ENCODE measurements around the gene CGNL1. TPM values are rescaled to one million over a fixed set of nuclear protein-coding genes. Genes with fewer than 3 reads are reported as not detected.

Gene CGNL1
- total RNA-seq, 2 donors from 2014 or later = 82.6 to 98.0 TPM

- Histone ChIP-seq H3K27me3 (ENCODE audit: control insufficient read depth, insufficient read depth, low read length, poor library complexity, severe bottlenecking) (no peaks in the 10 kb centered on the region), H3K9me3 (ENCODE audit: control insufficient read depth, low read length) (no peaks in the 10 kb centered on the region), H3K9ac (ENCODE audit: extremely low read depth, low read length, poor library complexity, severe bottlenecking) (no peak overlapping the region), H3K4me1 (ENCODE audit: control insufficient read depth, insufficient read depth, low read length) (peaks cover 27% of the 10 kb centered on the region), H3K27ac (ENCODE audit: low read depth, low read length) (no peak overlapping the region), H3K4me3 (ENCODE audit: low read length) (no peak overlapping the region), H3K36me3 (ENCODE audit: control insufficient read depth, insufficient read depth, low read length) (peaks cover 76% of the 10 kb centered on the region)
- WGBS, 2 experiments (ENCODE audit: insufficient coverage in 1 of 2, insufficient read length in 1 of 2) = 0 to 75% methylated on average over 1 to 6 of the region's 6 CpGs
- H3K4me1 Mint-ChIP-seq = peaks cover 43% of the 10 kb centered on the region
- no peaks in the 10 kb centered on the region for H3K9me3 Mint-ChIP-seq
- DNase-seq = peak; percentile 32
- H3K27me3 Mint-ChIP-seq (ENCODE audit: insufficient read depth) = no peaks in the 10 kb centered on the region
- H3K36me3 Mint-ChIP-seq (ENCODE audit: low read depth) = peaks cover 80% of the 10 kb centered on the region
- TF ChIP-seq CTCF (conservative IDR thresholded peaks at IDR 0.05) = no peak
- no peak overlapping the region for H3K4me3 Mint-ChIP-seq
- H3K27ac Mint-ChIP-seq = peak overlapping the region; percentile 24
Observed at GRCh38 chr15:57549935-57550334, 173.6 kb downstream of the CGNL1 start.

GRCh38 chr15:57550640-57551039 is 174.3 kb downstream of the CGNL1 start:
- H3K4me3 Mint-ChIP-seq = no peak overlapping the region
- Histone ChIP-seq H3K27ac (ENCODE audit: low read depth, low read length) (no peak overlapping the region), H3K4me1 (ENCODE audit: control insufficient read depth, insufficient read depth, low read length) (peaks cover 27% of the 10 kb centered on the region), H3K9ac (ENCODE audit: extremely low read depth, low read length, poor library complexity, severe bottlenecking) (no peak overlapping the region), H3K27me3 (ENCODE audit: control insufficient read depth, insufficient read depth, low read length, poor library complexity, severe bottlenecking) (no peaks in the 10 kb centered on the region), H3K4me3 (ENCODE audit: low read length) (no peak overlapping the region), H3K9me3 (ENCODE audit: control insufficient read depth, low read length) (no peaks in the 10 kb centered on the region), H3K36me3 (ENCODE audit: control insufficient read depth, insufficient read depth, low read length) (peaks cover 70% of the 10 kb centered on the region)
- DNase-seq = no peak
- no peaks in the 10 kb centered on the region for H3K27me3 Mint-ChIP-seq (ENCODE audit: insufficient read depth)
- no peak overlapping the region for H3K27ac Mint-ChIP-seq
- H3K4me1 Mint-ChIP-seq = peaks cover 48% of the 10 kb centered on the region
- WGBS, 2 experiments (ENCODE audit: insufficient coverage in 1 of 2, insufficient read length in 1 of 2) = 93 to 100% methylated on average over 2 to 4 of the region's 4 CpGs
- no peak for TF ChIP-seq CTCF (conservative IDR thresholded peaks at IDR 0.05)
- H3K36me3 Mint-ChIP-seq (ENCODE audit: low read depth) = peaks cover 79% of the 10 kb centered on the region
- H3K9me3 Mint-ChIP-seq = no peaks in the 10 kb centered on the region

GRCh38 chr15:57551715-57552677 is 175.7 kb downstream of the CGNL1 start:
- H3K36me3 Mint-ChIP-seq (ENCODE audit: low read depth) = peaks cover 78% of the 10 kb centered on the region
- Histone ChIP-seq H3K27me3 (ENCODE audit: control insufficient read depth, insufficient read depth, low read length, poor library complexity, severe bottlenecking) (no peaks in the 10 kb centered on the region), H3K9ac (ENCODE audit: extremely low read depth, low read length, poor library complexity, severe bottlenecking) (peak overlapping the region; percentile 65), H3K27ac (ENCODE audit: low read depth, low read length) (peak overlapping the region; percentile 86), H3K36me3 (ENCODE audit: control insufficient read depth, insufficient read depth, low read length) (peaks cover 59% of the 10 kb centered on the region), H3K9me3 (ENCODE audit: control insufficient read depth, low read length) (no peaks in the 10 kb centered on the region), H3K4me3 (ENCODE audit: low read length) (peak overlapping the region; percentile 16), H3K4me1 (ENCODE audit: control insufficient read depth, insufficient read depth, low read length) (peaks cover 27% of the 10 kb centered on the region)
- H3K4me3 Mint-ChIP-seq = no peak overlapping the region
- peak overlapping the region; percentile 92 for H3K27ac Mint-ChIP-seq
- H3K27me3 Mint-ChIP-seq (ENCODE audit: insufficient read depth) = no peaks in the 10 kb centered on the region
- TF ChIP-seq CTCF (conservative IDR thresholded peaks at IDR 0.05) = no peak
- WGBS, 2 experiments (ENCODE audit: insufficient coverage in 1 of 2, insufficient read length in 1 of 2) = 60 to 73% methylated on average over 16 of the region's 16 CpGs
- peaks cover 48% of the 10 kb centered on the region for H3K4me1 Mint-ChIP-seq
- peak; percentile 86 for DNase-seq
- H3K9me3 Mint-ChIP-seq = no peaks in the 10 kb centered on the region

Measured in endodermal cell (in vitro differentiated cells).